ENCODE measurements around the gene WNT11. TPM values are rescaled to one million over a fixed set of nuclear protein-coding genes. Genes with fewer than 3 reads are reported as not detected.

Gene WNT11
- polyA plus RNA-seq, 1 donor (not counting 4 experiments of a cell fraction or from before 2014, with no cell fraction given), result not detected

GRCh38 chr11:76243957-76244285 lies 37.6 kb upstream of the WNT11 start:
- Histone ChIP-seq H3K79me2 (ENCODE audit: control insufficient read depth, insufficient read depth, low read length) (no peaks in the 10 kb centered on the region), H3K4me2 (ENCODE audit: control insufficient read depth, extremely low read depth, insufficient read depth, low read depth, low read length) (no peak overlapping the region), H3K27ac (ENCODE audit: control insufficient read depth, insufficient read depth, low read length) (no peak overlapping the region), H3K36me3 (ENCODE audit: control insufficient read depth in 2 of 2, extremely low read depth in 1 of 2, insufficient read depth in 2 of 2, low read length in 2 of 2) (no peaks in the 10 kb centered on the region), H3K4me3 (ENCODE audit: control insufficient read depth in 2 of 3, extremely low read depth in 1 of 3, insufficient read depth in 2 of 3, low read depth in 1 of 3, low read length in 3 of 3) (no peak overlapping the region), H3K4me1 (ENCODE audit: control insufficient read depth, extremely low read depth, insufficient read depth, low read length) (no peaks in the 10 kb centered on the region), H3K9me3 (ENCODE audit: control insufficient read depth, low read depth, low read length) (no peaks in the 10 kb centered on the region), H3K9me1 (ENCODE audit: control insufficient read depth, extremely low read depth, insufficient read depth, low read length) (peaks cover 2% of the 10 kb centered on the region), H2AFZ (ENCODE audit: control insufficient read depth, low read length) (no peak overlapping the region), H3K27me3 (ENCODE audit: control insufficient read depth, extremely low read depth, insufficient read depth, low read length) (peaks cover 26% of the 10 kb centered on the region), H4K20me1 (ENCODE audit: control insufficient read depth, extremely low read depth, insufficient read depth, low read length) (no peaks in the 10 kb centered on the region), H3K9ac (ENCODE audit: control insufficient read depth, extremely low read depth, insufficient read depth, low read length) (no peak overlapping the region)
- TF ChIP-seq CTCF (optimal IDR thresholded peaks at IDR 0.05 in 1 of 3, IDR thresholded peaks at IDR 0.05 in 1 of 3, conservative IDR thresholded peaks at IDR 0.05 in 1 of 3; ENCODE audit: extremely low read depth in 1 of 3, insufficient read depth in 2 of 3, low read length in 3 of 3), result no peak
- no peak for TF ChIP-seq EZH2 (IDR thresholded peaks at IDR 0.05; ENCODE audit: low read length)
- FAIRE-seq (no peak), DNase-seq (ENCODE audit: low read depth, low spot score) (no peak)
- dilution Hi-C loops (cut with MboI; ENCODE audit: extremely low pct_ligation_motif_present, low sequenced_read_pairs), result no loop called here

GRCh38 chr11:76243193-76243956 lies 37.1 kb upstream of the WNT11 start:
- no peak for DNase-seq (ENCODE audit: low read depth, low spot score)
- TF ChIP-seq CTCF (optimal IDR thresholded peaks at IDR 0.05 in 1 of 3, IDR thresholded peaks at IDR 0.05 in 1 of 3, conservative IDR thresholded peaks at IDR 0.05 in 1 of 3; ENCODE audit: extremely low read depth in 1 of 3, insufficient read depth in 2 of 3, low read length in 3 of 3) (no peak), EZH2 (IDR thresholded peaks at IDR 0.05; ENCODE audit: low read length) (no peak)
- dilution Hi-C loops (cut with MboI; ENCODE audit: extremely low pct_ligation_motif_present, low sequenced_read_pairs), result no loop called here

More at GRCh38 chr11:76243193-76243956, 37.1 kb upstream of the WNT11 start:
- H3K79me2 ChIP-seq (ENCODE audit: control insufficient read depth, insufficient read depth, low read length), result no peaks in the 10 kb centered on the region
- no peaks in the 10 kb centered on the region for H3K36me3 ChIP-seq (ENCODE audit: control insufficient read depth in 2 of 2, extremely low read depth in 1 of 2, insufficient read depth in 2 of 2, low read length in 2 of 2)
- peaks cover 2% of the 10 kb centered on the region for H3K9me1 ChIP-seq (ENCODE audit: control insufficient read depth, extremely low read depth, insufficient read depth, low read length)
- FAIRE-seq, result no peak
- no peak overlapping the region for H2AFZ ChIP-seq (ENCODE audit: control insufficient read depth, low read length)
- H3K4me3 ChIP-seq (ENCODE audit: control insufficient read depth in 2 of 3, extremely low read depth in 1 of 3, insufficient read depth in 2 of 3, low read depth in 1 of 3, low read length in 3 of 3), result no peak overlapping the region
- no peaks in the 10 kb centered on the region for H4K20me1 ChIP-seq (ENCODE audit: control insufficient read depth, extremely low read depth, insufficient read depth, low read length)
- peaks cover 26% of the 10 kb centered on the region for H3K27me3 ChIP-seq (ENCODE audit: control insufficient read depth, extremely low read depth, insufficient read depth, low read length)
- no peaks in the 10 kb centered on the region for H3K9me3 ChIP-seq (ENCODE audit: control insufficient read depth, low read depth, low read length)
- H3K9ac ChIP-seq (ENCODE audit: control insufficient read depth, extremely low read depth, insufficient read depth, low read length), result no peak overlapping the region
- H3K27ac ChIP-seq (ENCODE audit: control insufficient read depth, insufficient read depth, low read length), result no peak overlapping the region
- H3K4me1 ChIP-seq (ENCODE audit: control insufficient read depth, extremely low read depth, insufficient read depth, low read length), result no peaks in the 10 kb centered on the region
- no peak overlapping the region for H3K4me2 ChIP-seq (ENCODE audit: control insufficient read depth, extremely low read depth, insufficient read depth, low read depth, low read length)

All from keratinocyte (primary cell).